K562 (cell line): ENCODE measurements around the gene BMP10. TPM values are rescaled to one million over a fixed set of nuclear protein-coding genes. Genes with fewer than 3 reads are reported as not detected.
A peak's percentile ranks its signal among the peaks of the same experiment; 100 is the strongest.

Experiments
- CBFA2T2 ChIP-seq: fragments of 450-650 bp; conservative IDR thresholded peaks from 2 replicates; pipeline ENCODE4 v1.6.1; 2017; ENCODE audit warnings: mild to moderate bottlenecking
- EGR1 ChIP-seq: fragments of 450-650 bp; conservative IDR thresholded peaks from 2 replicates; pipeline ENCODE4 v1.6.1; 2017; ENCODE audit warnings: mild to moderate bottlenecking
- ESRRA ChIP-seq: fragments of 450-650 bp; IDR thresholded peaks from 2 replicates; pipeline ENCODE4 v1.6.1; 2014; ENCODE audit warnings: low read depth, mild to moderate bottlenecking, moderate library complexity, borderline replicate concordance
- FOXP1 ChIP-seq: sonication (generic); formaldehyde crosslinking; IDR thresholded peaks from 2 replicates; pipeline ENCODE4 v1.8.0; 2022; ENCODE audit warnings: mild to moderate bottlenecking, missing genetic modification reagents
- HMG20A ChIP-seq: fragments of 450-650 bp; formaldehyde crosslinking; conservative IDR thresholded peaks from 2 replicates; pipeline ENCODE4 v1.4.0; 2020; ENCODE audit warnings: mild to moderate bottlenecking, mixed read lengths
- LEF1 ChIP-seq: fragments of 450-650 bp; IDR thresholded peaks from 2 replicates; pipeline ENCODE4 v1.6.1; 2016; ENCODE audit warnings: mild to moderate bottlenecking
- MAFK ChIP-seq: IDR thresholded peaks from 2 replicates; pipeline ENCODE4 v1.6.1; 2011; ENCODE audit warnings: low read length, improper control_type of control experiment
- MAZ ChIP-seq, 2 experiments: fragments of 450-650 bp in 1 of 2; sonication (generic) in 1 of 2; formaldehyde crosslinking; IDR thresholded peaks in 1 of 2; conservative IDR thresholded peaks in 1 of 2; 2 replicates each; pipeline versions ENCODE4 v1.4.0 to v1.5.0; 2020; ENCODE audit warnings: mild to moderate bottlenecking in 1 of 2, missing genetic modification reagents in 1 of 2
- MED1 ChIP-seq: sonication (generic); formaldehyde crosslinking; IDR thresholded peaks from 2 replicates; pipeline ENCODE4 v1.8.1; 2023; ENCODE audit warnings: missing genetic modification reagents, borderline replicate concordance
- NCOA1 ChIP-seq: fragments of 450-650 bp; IDR thresholded peaks from 2 replicates; pipeline ENCODE4 v1.6.1; 2016; ENCODE audit warnings: low read depth
- NFRKB ChIP-seq: fragments of 450-650 bp; IDR thresholded peaks from 2 replicates; pipeline ENCODE4 v1.6.1; 2016; ENCODE audit warnings: low read depth
- PCBP2 ChIP-seq: fragments of 200-400 bp; formaldehyde crosslinking; IDR thresholded peaks from 2 replicates; pipeline ENCODE4 v1.6.1; 2018; ENCODE audit warnings: low read length, low read depth, mild to moderate bottlenecking, moderate library complexity; ENCODE audit not compliant: poor library complexity, severe bottlenecking
- RNF2 ChIP-seq: sonication (generic); IDR thresholded peaks from 2 replicates; pipeline ENCODE4 v1.6.1; 2016
- SMAD4 ChIP-seq: fragments of 250-450 bp; sonication (Bioruptor Pico); conservative IDR thresholded peaks from 2 replicates; pipeline ENCODE4 v1.8.0; 2021; ENCODE audit warnings: inconsistent platforms, mild to moderate bottlenecking, moderate library complexity
- SMARCC2 ChIP-seq: fragments of 450-650 bp; IDR thresholded peaks from 2 replicates; pipeline ENCODE4 v1.6.1; 2017; ENCODE audit warnings: antibody characterized with exemption, moderate library complexity, mild to moderate bottlenecking, low read depth
- SRF ChIP-seq, 2 experiments: fragments of 250-450, 450-650 bp in 1 of 2; sonication (Bioruptor Pico) in 1 of 2; sonication (generic) in 1 of 2; formaldehyde crosslinking; IDR thresholded peaks; 2 replicates each; pipeline versions ENCODE4 v1.5.0 to v1.5.1; 2020 to 2022; ENCODE audit warnings: mild to moderate bottlenecking in 1 of 2, missing genetic modification reagents in 1 of 2
- VEZF1 ChIP-seq: fragments of 200-800 bp; sonication (Bioruptor generic); IDR thresholded peaks from 2 replicates; pipeline ENCODE4 v1.6.1; 2017; ENCODE audit warnings: missing genetic modification characterization, missing compliant biosample characterization
- ZNF197 ChIP-seq: fragments of 200-800 bp; sonication (Bioruptor generic); IDR thresholded peaks from 2 replicates; pipeline ENCODE4 v1.6.1; 2016; ENCODE audit warnings: low read depth, missing genetic modification characterization, missing compliant biosample characterization
- ZNF311 ChIP-seq: fragments of 250-450 bp; sonication (Bioruptor Pico); IDR thresholded peaks from 2 replicates; pipeline ENCODE4 v1.4.0; 2020; ENCODE audit warnings: mild to moderate bottlenecking, moderate library complexity
- ZNF561 ChIP-seq: fragments of 450-650 bp; formaldehyde crosslinking; conservative IDR thresholded peaks from 2 replicates; pipeline ENCODE4 v1.4.0; 2020; ENCODE audit warnings: mild to moderate bottlenecking, moderate library complexity
- polyA plus RNA-seq, 8 experiments: library from polyadenylated mRNA; depleted of rRNA in 4 of 8; stranded (reverse) in 5 of 8; unstranded in 3 of 8; fragments of >200 nt; fragmentation: Nextera tagmentation in 2 of 8; fragmentation: Illumina TruSeq in 1 of 8; extraction: Ambion mirVana in 2 of 8; extraction: Trizol in 1 of 8; gene quantifications; 2 replicates each; pipeline versions ENCODE4 v1.2.1 to v1.2.3, GENCODE V29; 2011 to 2014; ENCODE audit warnings: inconsistent platforms in 1 of 8, missing spikeins in 1 of 8
- total RNA-seq, 7 experiments: library from RNA; depleted of rRNA in 6 of 7; stranded (reverse); fragments of >200 nt in 6 of 7; fragmentation: Illumina TruSeq in 2 of 7; extraction: Trizol in 2 of 7; gene quantifications; 2 replicates each; pipeline versions ENCODE4 v1.2.1 to v1.2.3, GENCODE V29; 2011 to 2021; ENCODE audit warnings: low replicate concordance in 1 of 7
- TF ChIP-seq, protein P1 (sequence below), 3 experiments: fragments of 200-800 bp in 1 of 3; fragments of 250-450 bp in 1 of 3; fragments of 450-650 bp in 1 of 3; sonication (Bioruptor Pico) in 1 of 3; sonication (Bioruptor generic) in 1 of 3; formaldehyde crosslinking in 1 of 3; IDR thresholded peaks; 2 replicates each; pipeline versions ENCODE4 v1.6.1 to v1.8.0; 2016 to 2022; ENCODE audit warnings: mild to moderate bottlenecking in 2 of 3, missing genetic modification characterization in 2 of 3, missing compliant biosample characterization in 1 of 3, moderate library complexity in 1 of 3
- TF ChIP-seq, protein P2 (sequence below): fragments of 450-650 bp; IDR thresholded peaks from 2 replicates; pipeline ENCODE4 v1.6.1; 2014; ENCODE audit warnings: low read depth, mild to moderate bottlenecking, moderate library complexity, borderline replicate concordance

The BMP10 gene
- total and polyA plus RNA-seq, 9 of the 15 experiments (the other 6 are each of a cell fraction or from before 2014, with no cell fraction given): 0.11 to 0.91 (median 0.43) TPM

GRCh38 chr2:68908392-68908970 lies 37.3 kb upstream of the BMP10 start (continued):
- TF ChIP-seq MAZ (CRISPR knock-in tag; conservative IDR thresholded peaks at IDR 0.05 in 1 of 2, IDR thresholded peaks at IDR 0.05 in 1 of 2) (peak; percentile 32 to 42; a peak in 2 of 4 replicates), ESRRA (peak; percentile 94), MAFK (peak; percentile 95), EGR1 (no peak), NFRKB (0 out of 2 replicates have a peak, but pooled peaks have one; percentile 27), MED1 (CRISPR knock-in tag) (no peak), ZNF311 (CRISPR knock-in tag) (no peak), ZNF561 (CRISPR knock-in tag) (no peak), RNF2 (peak; percentile 80), HMG20A (no peak), CBFA2T2 (peak; percentile 49), NCOA1 (0 out of 2 replicates have a peak, but pooled peaks have one; percentile 22), SMAD4 (CRISPR knock-in tag) (peak; percentile 65; the same call in 1 of the 2 replicates), PCBP2 (no peak), LEF1 (peak; percentile 30; the same call in 1 of the 2 replicates), FOXP1 (CRISPR knock-in tag) (no peak), SMARCC2 (no peak), SRF (CRISPR knock-in tag; IDR thresholded peaks at IDR 0.05) (peak; percentile 98 to 100), VEZF1 (CRISPR knock-in tag) (peak; percentile 80), ZNF197 (CRISPR knock-in tag) (peak; percentile 27; the same call in 1 of the 2 replicates)
- TF ChIP-seq, protein P1, sequence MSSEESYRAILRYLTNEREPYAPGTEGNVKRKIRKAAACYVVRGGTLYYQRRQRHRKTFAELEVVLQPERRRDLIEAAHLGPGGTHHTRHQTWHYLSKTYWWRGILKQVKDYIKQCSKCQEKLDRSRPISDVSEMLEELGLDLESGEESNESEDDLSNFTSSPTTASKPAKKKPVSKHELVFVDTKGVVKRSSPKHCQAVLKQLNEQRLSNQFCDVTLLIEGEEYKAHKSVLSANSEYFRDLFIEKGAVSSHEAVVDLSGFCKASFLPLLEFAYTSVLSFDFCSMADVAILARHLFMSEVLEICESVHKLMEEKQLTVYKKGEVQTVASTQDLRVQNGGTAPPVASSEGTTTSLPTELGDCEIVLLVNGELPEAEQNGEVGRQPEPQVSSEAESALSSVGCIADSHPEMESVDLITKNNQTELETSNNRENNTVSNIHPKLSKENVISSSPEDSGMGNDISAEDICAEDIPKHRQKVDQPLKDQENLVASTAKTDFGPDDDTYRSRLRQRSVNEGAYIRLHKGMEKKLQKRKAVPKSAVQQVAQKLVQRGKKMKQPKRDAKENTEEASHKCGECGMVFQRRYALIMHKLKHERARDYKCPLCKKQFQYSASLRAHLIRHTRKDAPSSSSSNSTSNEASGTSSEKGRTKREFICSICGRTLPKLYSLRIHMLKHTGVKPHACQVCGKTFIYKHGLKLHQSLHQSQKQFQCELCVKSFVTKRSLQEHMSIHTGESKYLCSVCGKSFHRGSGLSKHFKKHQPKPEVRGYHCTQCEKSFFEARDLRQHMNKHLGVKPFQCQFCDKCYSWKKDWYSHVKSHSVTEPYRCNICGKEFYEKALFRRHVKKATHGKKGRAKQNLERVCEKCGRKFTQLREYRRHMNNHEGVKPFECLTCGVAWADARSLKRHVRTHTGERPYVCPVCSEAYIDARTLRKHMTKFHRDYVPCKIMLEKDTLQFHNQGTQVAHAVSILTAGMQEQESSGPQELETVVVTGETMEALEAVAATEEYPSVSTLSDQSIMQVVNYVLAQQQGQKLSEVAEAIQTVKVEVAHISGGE (CRISPR knock-in tag; IDR thresholded peaks at IDR 0.05): peak in 1 of 3 experiments; percentile 84; a peak in 2 of 6 replicates
- TF ChIP-seq, protein P2, sequence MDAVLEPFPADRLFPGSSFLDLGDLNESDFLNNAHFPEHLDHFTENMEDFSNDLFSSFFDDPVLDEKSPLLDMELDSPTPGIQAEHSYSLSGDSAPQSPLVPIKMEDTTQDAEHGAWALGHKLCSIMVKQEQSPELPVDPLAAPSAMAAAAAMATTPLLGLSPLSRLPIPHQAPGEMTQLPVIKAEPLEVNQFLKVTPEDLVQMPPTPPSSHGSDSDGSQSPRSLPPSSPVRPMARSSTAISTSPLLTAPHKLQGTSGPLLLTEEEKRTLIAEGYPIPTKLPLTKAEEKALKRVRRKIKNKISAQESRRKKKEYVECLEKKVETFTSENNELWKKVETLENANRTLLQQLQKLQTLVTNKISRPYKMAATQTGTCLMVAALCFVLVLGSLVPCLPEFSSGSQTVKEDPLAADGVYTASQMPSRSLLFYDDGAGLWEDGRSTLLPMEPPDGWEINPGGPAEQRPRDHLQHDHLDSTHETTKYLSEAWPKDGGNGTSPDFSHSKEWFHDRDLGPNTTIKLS: 0 out of 2 replicates have a peak, but pooled peaks have one; percentile 25
